Stimulated activated CD8-positive, alpha-beta memory T cell treated with anti-CD3 and anti-CD28 coated beads, Interleukin-7, amount 100 ng/mL, for 48 hours (primary cell): ENCODE data around the gene HDHD3.
"Not testable (repeated sequence)": the region's sequence is repeated elsewhere in the genome, so short reads cannot be mapped to it uniquely, and the experiment has no call there.

Experiments used
- DNase-seq, 2 donors: peaks; one replicate each; pipeline ENCODE4 v3.0.0-alpha.2; 2020; ENCODE audit warnings: low read depth in 1 of 2; ENCODE audit errors: extremely low read depth in 1 of 2

HDHD3 gene

GRCh38 chr9:113368348-113368981 is 8.3 kb downstream of the HDHD3 start:
- no peak for DNase-seq

DNA sequence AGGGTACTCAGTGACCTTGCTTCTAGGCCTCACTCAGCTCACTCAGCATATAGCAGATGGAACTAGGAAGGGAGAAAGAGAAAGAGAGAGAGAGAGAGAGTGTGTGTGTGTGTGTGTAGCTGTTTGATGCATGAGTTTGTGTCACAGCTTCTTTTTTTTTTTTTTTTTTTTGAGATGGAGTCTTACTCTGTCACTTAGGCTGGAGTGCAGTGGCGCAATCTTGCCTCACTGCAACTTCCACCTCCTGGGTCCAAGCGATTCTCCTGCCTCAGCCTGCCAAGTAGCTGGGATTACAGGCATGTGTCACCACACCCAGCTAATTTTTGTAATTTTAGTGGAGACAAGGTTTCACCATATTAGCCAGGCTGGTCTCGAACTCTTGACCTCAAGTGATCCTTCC is 11.1 kb downstream of the HDHD3 start:
- not testable (repeated sequence) for DNase-seq

GRCh38 chr9:113364951-113365350 is 11.8 kb downstream of the HDHD3 start:
- DNase-seq = no peak

DNA sequence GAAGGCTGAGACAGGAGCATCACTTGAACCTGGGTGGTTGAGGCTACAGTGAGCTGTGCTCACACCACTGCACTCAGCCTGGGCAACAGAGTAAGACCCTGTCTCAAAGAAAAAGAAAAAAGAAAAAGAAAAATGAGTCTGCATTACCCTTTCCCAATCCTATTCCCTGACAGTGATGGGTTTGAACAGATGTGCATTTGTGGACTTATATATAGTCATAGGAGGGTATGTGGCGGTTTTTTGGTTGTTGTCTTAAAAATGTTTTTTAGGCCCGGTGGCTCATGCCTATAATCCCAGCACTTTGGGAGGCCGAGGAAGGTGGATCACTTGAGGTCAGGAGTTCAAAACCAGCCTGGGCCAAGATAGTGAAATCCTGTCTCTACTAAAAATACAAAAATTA is 13.4 kb downstream of the HDHD3 start:
- no peak for DNase-seq

GRCh38 chr9:113361304-113362018 is 15.3 kb downstream of the HDHD3 start:
- DNase-seq = no peak

GRCh38 chr9:113360242-113360842 is 16.4 kb downstream of the HDHD3 start:
- no peak for DNase-seq

DNA sequence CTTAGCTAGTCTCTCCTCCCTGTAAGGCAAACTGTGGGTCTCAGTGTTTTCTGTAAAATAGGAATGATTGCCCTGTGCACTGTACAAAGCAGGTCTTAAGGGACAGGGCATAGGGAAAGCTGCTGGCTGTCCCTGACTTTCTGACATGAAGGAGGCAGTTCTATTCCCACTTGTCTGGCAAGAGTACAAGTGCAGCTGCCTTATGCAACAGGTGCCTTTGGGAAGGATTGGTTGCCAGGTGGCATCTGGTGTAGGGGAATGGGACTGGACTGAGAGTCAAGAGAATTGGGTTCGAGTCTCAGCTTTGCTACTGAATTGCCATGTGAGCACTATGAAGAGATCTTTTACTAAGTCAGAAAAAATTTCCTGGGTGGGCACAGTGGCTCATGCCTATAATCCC is 17.4 kb downstream of the HDHD3 start:
- DNase-seq = no peak

- no peak for DNase-seq
Observed at GRCh38 chr9:113356686-113357292, 20.0 kb downstream of the HDHD3 start.

GRCh38 chr9:113355040-113355596 is 21.7 kb downstream of the HDHD3 start:
- DNase-seq = no peak

DNA sequence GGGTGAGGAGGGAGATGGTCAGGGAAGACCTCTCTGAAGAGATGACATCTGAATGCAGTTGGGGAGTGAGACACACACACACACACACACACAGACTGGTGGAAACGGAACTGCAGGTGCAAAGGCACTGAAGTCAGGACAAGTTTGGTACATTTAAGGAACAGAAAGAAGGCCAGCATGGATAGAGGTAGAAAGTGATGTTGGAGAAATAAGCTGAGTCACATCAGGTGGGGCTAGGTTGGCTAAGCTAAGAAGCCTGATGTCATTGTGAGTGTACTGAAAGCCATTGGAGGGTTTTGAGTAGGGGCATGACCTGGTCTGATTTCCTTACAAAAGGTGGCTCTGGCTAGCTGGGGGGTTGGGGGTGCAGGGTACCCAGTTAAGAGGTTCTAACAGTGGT is 24.4 kb downstream of the HDHD3 start:
- no peak for DNase-seq

GRCh38 chr9:113352006-113352405 is 24.8 kb downstream of the HDHD3 start:
- DNase-seq = no peak

GRCh38 chr9:113350937-113351336 is 25.8 kb downstream of the HDHD3 start:
- no peak for DNase-seq

- DNase-seq = no peak
Observed at GRCh38 chr9:113350107-113350661, 26.6 kb downstream of the HDHD3 start.

DNA sequence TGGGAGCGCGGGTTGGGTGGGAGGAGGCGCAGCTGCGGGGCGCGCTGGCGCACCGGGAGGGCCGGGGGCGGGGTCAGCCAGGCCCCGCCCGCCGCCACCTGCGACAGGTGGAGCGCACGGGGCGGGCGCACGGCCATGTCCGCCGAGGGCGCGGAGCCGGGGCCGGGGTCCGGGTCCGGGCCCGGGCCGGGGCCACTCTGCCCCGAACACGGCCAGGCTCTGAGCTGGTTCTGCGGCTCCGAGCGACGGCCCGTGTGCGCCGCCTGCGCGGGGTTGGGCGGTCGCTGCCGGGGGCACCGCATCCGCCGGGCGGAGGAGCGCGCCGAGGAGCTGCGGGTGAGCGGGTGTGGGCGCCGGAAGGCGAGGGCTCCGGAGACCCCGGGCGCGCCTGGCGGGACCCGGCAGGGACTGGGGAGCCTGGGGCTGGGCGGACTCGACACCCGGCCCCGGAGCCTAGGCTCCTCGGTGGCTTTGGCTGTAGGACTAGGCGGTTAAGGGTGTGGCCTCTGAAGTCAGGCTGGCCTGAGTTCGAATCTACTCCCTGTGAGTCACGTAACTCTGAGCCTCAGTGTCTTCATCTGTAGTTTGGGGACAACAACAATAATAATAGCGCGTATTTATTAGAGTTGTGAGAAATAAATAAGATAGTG is 27.2 kb downstream of the HDHD3 start, which contains the start of gene BSPRY:
Gene BSPRY (plus strand): TSS at position 97 of the 650 bp plus-strand sequence. CDS start 39 bp downstream, at position 136.
- no peak for DNase-seq

DNA sequence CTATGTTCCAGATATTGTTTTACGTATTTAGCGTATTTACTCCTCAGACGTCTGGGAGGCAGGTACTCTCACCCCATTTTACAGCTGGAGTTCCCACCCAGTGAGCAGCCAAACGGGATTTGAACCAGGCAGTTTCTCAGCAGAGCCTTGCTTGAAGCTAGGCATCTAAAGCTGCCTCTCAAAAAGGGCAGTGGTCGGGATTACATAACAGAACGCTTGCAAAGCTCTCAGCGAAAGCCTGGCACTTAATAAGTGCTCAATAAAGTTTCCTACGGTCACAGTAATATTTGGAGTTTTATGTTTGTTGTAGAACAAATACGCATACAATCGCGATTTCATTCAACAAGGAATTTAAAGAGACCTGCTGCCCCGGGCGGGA is 27.7 kb downstream of the HDHD3 start:
- DNase-seq = no peak

- DNase-seq = no peak
Observed at GRCh38 chr9:113348437-113348836, 28.3 kb downstream of the HDHD3 start.

GRCh38 chr9:113345671-113346070 is 31.1 kb downstream of the HDHD3 start:
- DNase-seq = no peak

GRCh38 chr9:113345190-113345589 is 31.6 kb downstream of the HDHD3 start:
- DNase-seq = no peak

DNA sequence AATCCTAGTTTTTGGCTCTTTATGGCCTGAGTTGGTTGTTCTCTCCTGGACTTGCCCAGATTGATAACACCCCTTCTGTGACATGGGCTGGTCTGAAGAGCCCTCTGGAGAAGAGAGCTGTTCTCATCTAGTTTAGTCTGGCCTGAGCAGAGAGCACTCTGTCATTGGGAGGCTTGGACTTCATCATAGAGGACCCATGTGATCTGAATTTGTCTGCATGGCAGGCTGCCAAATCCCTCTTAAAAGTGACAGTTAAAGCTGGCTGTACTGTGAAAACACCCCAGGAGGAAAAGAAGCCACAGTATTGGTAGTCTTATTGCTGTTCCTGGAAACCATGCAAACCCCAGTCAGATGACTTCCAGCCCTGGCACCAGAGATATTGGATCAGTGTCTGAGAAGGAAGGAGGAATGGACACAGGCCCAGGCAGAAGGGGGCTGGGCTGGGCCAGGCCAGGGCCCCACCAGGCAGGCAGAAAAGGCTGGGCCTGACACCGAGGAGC is 33.0 kb downstream of the HDHD3 start:
- no peak for DNase-seq

- DNase-seq = no peak
Observed at GRCh38 chr9:113341712-113342410, 34.9 kb downstream of the HDHD3 start.
